Measurements from ENCODE around the gene TMEM151A. TPM values are rescaled to one million over a fixed set of nuclear protein-coding genes. Genes with fewer than 3 reads are reported as not detected.

Gene TMEM151A
- total RNA-seq, 4 donors from 2014 or later = not detected

GRCh38 chr11:66292543-66293332, 1.0 kb downstream of the TMEM151A start:
- TF ChIP-seq CTCF (IDR thresholded peaks at IDR 0.05; ENCODE audit: low read depth) = no peak

DNA sequence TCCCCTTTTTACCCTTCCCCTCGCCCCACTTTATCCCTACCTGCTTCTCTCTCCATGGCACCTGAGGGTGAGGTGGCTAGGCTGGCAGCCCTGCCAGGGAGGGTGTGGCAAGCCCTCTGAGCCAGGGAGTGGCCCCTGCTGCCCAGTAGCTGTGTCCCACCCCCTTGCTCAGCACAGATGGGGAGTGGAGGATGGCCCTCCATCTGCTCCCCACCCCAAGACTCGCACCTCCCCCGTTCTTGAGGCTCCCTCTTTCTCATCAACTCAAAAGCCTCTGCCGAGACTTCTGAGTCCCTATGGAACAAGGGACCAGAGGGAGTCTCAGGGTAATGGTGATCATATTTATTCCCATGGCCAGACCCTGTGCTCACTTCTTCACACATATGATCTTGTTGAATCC, 1.7 kb downstream of the TMEM151A start:
- no peak for TF ChIP-seq CTCF (IDR thresholded peaks at IDR 0.05; ENCODE audit: low read depth)

GRCh38 chr11:66293777-66294625, 2.3 kb downstream of the TMEM151A start:
- TF ChIP-seq CTCF (IDR thresholded peaks at IDR 0.05; ENCODE audit: low read depth) = no peak

GRCh38 chr11:66294626-66295620, 3.2 kb downstream of the TMEM151A start:
- no peak for TF ChIP-seq CTCF (IDR thresholded peaks at IDR 0.05; ENCODE audit: low read depth)

DNA sequence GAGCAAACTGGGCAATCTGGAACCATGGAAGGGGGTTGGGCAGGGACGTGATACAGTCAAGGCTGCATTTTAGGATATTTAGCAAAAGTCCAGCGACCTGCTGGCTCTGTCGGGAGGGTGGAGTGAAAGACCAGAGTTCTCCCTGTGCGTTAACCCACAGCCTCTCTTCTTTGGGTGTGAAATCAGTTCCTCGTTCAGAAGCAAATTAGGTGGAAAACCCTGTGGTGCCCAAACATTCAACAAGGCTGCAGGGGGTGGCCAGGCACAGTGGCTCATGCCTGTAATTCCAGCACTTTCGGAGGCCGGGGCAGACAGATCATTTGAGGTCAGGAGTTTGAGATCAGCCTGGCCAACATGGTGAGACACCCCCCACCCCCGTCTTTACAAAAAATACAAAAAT, 5.9 kb downstream of the TMEM151A start:
- TF ChIP-seq CTCF (IDR thresholded peaks at IDR 0.05; ENCODE audit: low read depth) = no peak

GRCh38 chr11:66299186-66299585, 7.5 kb downstream of the TMEM151A start:
- TF ChIP-seq CTCF (IDR thresholded peaks at IDR 0.05; ENCODE audit: low read depth) = no peak
